IMR-90 (cell line): ENCODE data around the gene ATOH8. TPM values are rescaled to one million over a fixed set of nuclear protein-coding genes. Genes with fewer than 3 reads are reported as not detected.

ENCODE experiments used
- ATAC-seq: fragments of 200-7000 bp; cut with Tn5 transposase; 2 replicates; pipeline ENCODE4 v1.9.1; 2020; ENCODE audit warnings: low read depth, mild to moderate bottlenecking, moderate library complexity
- BruUV-seq: library from RNA; stranded (reverse); fragments of 400-500 nt; replicated peaks from 2 replicates; lab custom pipeline; 2021; lab: Mats Ljungman, UMichigan
- CTCF ChIA-PET: fragments of 300-600 bp; formaldehyde crosslinking; extraction: SDS; loops from one replicate; lab custom pipeline; 2021; ENCODE audit warnings: antibody characterized with exemption; lab: Yijun Ruan, JAX
- POLR2A ChIA-PET: fragments of 300-600 bp; sonication (Branson Sonifier 250); formaldehyde crosslinking; loops from one replicate; lab custom pipeline; 2022; ENCODE audit warnings: antibody characterized with exemption; ENCODE audit not compliant: unreplicated experiment; lab: Charles Lee
- DNase-seq: peaks from one replicate; pipeline ENCODE4 v3.0.0; 2013
- H2AFZ ChIP-seq: replicated peaks from 2 replicates; pipeline ENCODE3; 2013; ENCODE audit warnings: low read length, mild to moderate bottlenecking; ENCODE audit not compliant: poor library complexity
- H2AK5ac ChIP-seq: 2 replicates; pipeline ENCODE4 v1.6.1; 2013; ENCODE audit warnings: low read depth, low read length, inconsistent platforms
- H2AK9ac ChIP-seq: replicated peaks from 2 replicates; pipeline ENCODE3; 2013; ENCODE audit warnings: mild to moderate bottlenecking, low read depth, low read length, moderate library complexity; ENCODE audit not compliant: poor library complexity
- H2BK120ac ChIP-seq: 2 replicates; pipeline ENCODE4 v1.6.1; 2013; ENCODE audit warnings: low read depth, low read length, inconsistent platforms
- H2BK15ac ChIP-seq: 3 replicates; pipeline ENCODE4 v1.6.1; 2013; ENCODE audit warnings: low read depth, low read length, inconsistent platforms
- H2BK20ac ChIP-seq: 2 replicates; pipeline ENCODE4 v1.6.1; 2013; ENCODE audit warnings: low read depth, mild to moderate bottlenecking, inconsistent platforms, low read length, moderate library complexity
- H2BK5ac ChIP-seq: 2 replicates; pipeline ENCODE4 v1.6.1; 2013; ENCODE audit warnings: mild to moderate bottlenecking, low read depth, low read length, inconsistent platforms; ENCODE audit not compliant: poor library complexity, severe bottlenecking
- H3K14ac ChIP-seq: replicated peaks from 2 replicates; pipeline ENCODE4 v1.6.1; 2013; ENCODE audit warnings: low read depth, low read length, inconsistent platforms
- H3K18ac ChIP-seq: 2 replicates; pipeline ENCODE4 v1.6.1; 2013; ENCODE audit warnings: low read depth, low read length, control low read depth
- H3K23ac ChIP-seq: 2 replicates; pipeline ENCODE4 v1.6.1; 2013; ENCODE audit warnings: low read depth, low read length, inconsistent platforms
- H3K27ac ChIP-seq: 2 replicates; pipeline ENCODE4 v1.5.1; 2013; ENCODE audit warnings: mild to moderate bottlenecking, control low read depth, low read length; ENCODE audit not compliant: insufficient read depth
- H3K27me3 ChIP-seq: 2 replicates; pipeline ENCODE4 v1.6.1; 2013; ENCODE audit warnings: low read length; ENCODE audit not compliant: control insufficient read depth, insufficient read depth
- H3K36me3 ChIP-seq: 2 replicates; pipeline ENCODE4 v1.6.1; 2013; ENCODE audit warnings: low read length, mixed read lengths; ENCODE audit not compliant: control insufficient read depth, insufficient read depth
- H3K4ac ChIP-seq: 2 replicates; pipeline ENCODE4 v1.6.1; 2013; ENCODE audit warnings: low read depth, low read length, inconsistent platforms
- H3K4me1 ChIP-seq: 2 replicates; pipeline ENCODE4 v1.6.1; 2013; ENCODE audit warnings: low read length, mixed read lengths; ENCODE audit not compliant: control insufficient read depth, insufficient read depth
- H3K4me2 ChIP-seq: 2 replicates; pipeline ENCODE4 v1.6.1; 2013; ENCODE audit warnings: low read depth, mild to moderate bottlenecking, control low read depth, low read length, moderate library complexity
- H3K4me3 ChIP-seq: 2 replicates; pipeline ENCODE4 v1.5.1; 2013; ENCODE audit warnings: low read depth, mild to moderate bottlenecking, control low read depth, low read length, moderate library complexity; ENCODE audit not compliant: insufficient read depth
- H3K56ac ChIP-seq: 2 replicates; pipeline ENCODE4 v1.6.1; 2013; ENCODE audit warnings: low read length, inconsistent platforms; ENCODE audit not compliant: insufficient read depth; ENCODE audit errors: extremely low read depth
- H3K79me1 ChIP-seq, 2 experiments: 2 replicates each; pipeline ENCODE4 v1.6.1; 2013; ENCODE audit warnings: low read length in 2 of 2, inconsistent platforms in 1 of 2, low read depth in 1 of 2
- H3K9ac ChIP-seq: 2 replicates; pipeline ENCODE4 v1.6.1; 2013; ENCODE audit warnings: low read depth, low read length, control low read depth
- H3K9me1 ChIP-seq: 2 replicates; pipeline ENCODE4 v1.6.1; 2013; ENCODE audit warnings: low read length, inconsistent platforms; ENCODE audit not compliant: insufficient read depth
- H3K9me3 ChIP-seq: 2 replicates; pipeline ENCODE4 v1.6.1; 2013; ENCODE audit warnings: low read length; ENCODE audit not compliant: control insufficient read depth, insufficient read depth
- H4K20me1 ChIP-seq: 2 replicates; pipeline ENCODE4 v1.6.1; 2013; ENCODE audit warnings: low read length, inconsistent platforms; ENCODE audit not compliant: insufficient read depth
- H4K5ac ChIP-seq: 2 replicates; pipeline ENCODE4 v1.6.1; 2013; ENCODE audit warnings: mild to moderate bottlenecking, low read depth, low read length, control low read depth
- H4K8ac ChIP-seq, 2 experiments: 2 replicates each; pipeline ENCODE4 v1.6.1; 2013; ENCODE audit warnings: low read depth in 2 of 2, low read length in 2 of 2, control low read depth in 1 of 2, inconsistent platforms in 1 of 2
- H4K91ac ChIP-seq: 2 replicates; pipeline ENCODE4 v1.6.1; 2013; ENCODE audit warnings: low read depth, low read length, inconsistent platforms; ENCODE audit not compliant: insufficient read depth
- BHLHE40 ChIP-seq: fragments of 150-350 bp; IDR thresholded peaks from 2 replicates; pipeline ENCODE4 v1.6.1; 2016; ENCODE audit warnings: mild to moderate bottlenecking, low read depth, low read length
- CEBPB ChIP-seq: IDR thresholded peaks from 2 replicates; pipeline ENCODE4 v1.6.1; 2012; ENCODE audit warnings: low read depth, low read length, improper control_type of control experiment
- CHD1 ChIP-seq: IDR thresholded peaks from 2 replicates; pipeline ENCODE4 v1.6.1; 2012; ENCODE audit warnings: low read depth, low read length, improper control_type of control experiment
- FOS ChIP-seq: fragments of 150-350 bp; IDR thresholded peaks from 2 replicates; pipeline ENCODE4 v1.6.1; 2016; ENCODE audit warnings: low read depth, low read length
- MAFK ChIP-seq: IDR thresholded peaks from 2 replicates; pipeline ENCODE4 v1.6.1; 2012; ENCODE audit warnings: low read depth, low read length, improper control_type of control experiment
- MAZ ChIP-seq: IDR thresholded peaks from 2 replicates; pipeline ENCODE4 v1.6.1; 2012; ENCODE audit warnings: low read depth, mild to moderate bottlenecking, low read length, improper control_type of control experiment, moderate library complexity, borderline replicate concordance
- MXI1 ChIP-seq: IDR thresholded peaks from 2 replicates; pipeline ENCODE4 v1.6.1; 2012; ENCODE audit warnings: low read depth, mild to moderate bottlenecking, low read length, moderate library complexity, borderline replicate concordance
- NFE2L2 ChIP-seq: fragments of 150-350 bp; IDR thresholded peaks from 2 replicates; pipeline ENCODE4 v1.6.1; 2016; ENCODE audit warnings: low read depth, mild to moderate bottlenecking, low read length
- POLR2A ChIP-seq: IDR thresholded peaks from 2 replicates; pipeline ENCODE4 v1.6.1; 2012; ENCODE audit warnings: mild to moderate bottlenecking, low read depth, low read length
- RAD21 ChIP-seq: IDR thresholded peaks from 2 replicates; pipeline ENCODE4 v1.6.1; 2012; ENCODE audit warnings: low read length, improper control_type of control experiment
- RCOR1 ChIP-seq: IDR thresholded peaks from 2 replicates; pipeline ENCODE4 v1.6.1; 2012; ENCODE audit warnings: mild to moderate bottlenecking, low read length, improper control_type of control experiment; ENCODE audit not compliant: insufficient replicate concordance
- SMC3 ChIP-seq: fragments of 150-350 bp; IDR thresholded peaks from 2 replicates; pipeline ENCODE4 v1.6.1; 2016; ENCODE audit warnings: low read depth, mild to moderate bottlenecking, antibody characterized with exemption, low read length, moderate library complexity
- WGBS, 2 experiments: methylation state at CpG; one replicate each; pipeline versions ENCODE4 v1.1.5 to v1.1.7; 2013; ENCODE audit warnings: missing lambda C conversion rate in 2 of 2; ENCODE audit not compliant: insufficient read length in 1 of 2; ENCODE audit errors: extremely low coverage in 2 of 2; 5-methylcytosine and 5-hydroxymethylcytosine counted together
- dilution Hi-C: fragments of 300-500 bp; cut with HindIII; formaldehyde crosslinking; loops from one replicate; pipeline ENCODE4 v1.14.3; 2018; ENCODE audit warnings: low sequenced_read_pairs; ENCODE audit not compliant: unreplicated experiment
- in situ Hi-C: fragments of 300-500 bp; cut with MboI; formaldehyde crosslinking; loops from 3 replicates; pipeline ENCODE4 v1.14.3; 2019; ENCODE audit warnings: low sequenced_read_pairs, inconsistent platforms, mixed read lengths
- intact Hi-C: fragments of 100-400 bp; cut with micrococcal nuclease; formaldehyde crosslinking; loops from 2 replicates; pipeline ENCODE4 v1.10.0; 2022
- polyA plus RNA-seq, 3 experiments: library from polyadenylated mRNA; depleted of rRNA; stranded (reverse); fragments of >200 nt; gene quantifications; 2 replicates each; pipeline ENCODE4 v1.2.3, GENCODE V29; 2012; ENCODE audit warnings: low replicate concordance in 1 of 3
- total RNA-seq: library from RNA; depleted of rRNA; stranded (reverse); fragments of >200 nt; gene quantifications from 2 replicates; pipeline ENCODE4 v1.2.3, GENCODE V29; 2012
- TF ChIP-seq, protein P1 (sequence below): fragments of 150-350 bp; IDR thresholded peaks from 2 replicates; pipeline ENCODE4 v1.6.1; 2016; ENCODE audit warnings: low read depth, mild to moderate bottlenecking, low read length, moderate library complexity, borderline replicate concordance

Gene ATOH8
- total and polyA plus RNA-seq, 2 of the 4 experiments (the other 2 are of a cell fraction): 7.9 to 9.0 TPM

DNA sequence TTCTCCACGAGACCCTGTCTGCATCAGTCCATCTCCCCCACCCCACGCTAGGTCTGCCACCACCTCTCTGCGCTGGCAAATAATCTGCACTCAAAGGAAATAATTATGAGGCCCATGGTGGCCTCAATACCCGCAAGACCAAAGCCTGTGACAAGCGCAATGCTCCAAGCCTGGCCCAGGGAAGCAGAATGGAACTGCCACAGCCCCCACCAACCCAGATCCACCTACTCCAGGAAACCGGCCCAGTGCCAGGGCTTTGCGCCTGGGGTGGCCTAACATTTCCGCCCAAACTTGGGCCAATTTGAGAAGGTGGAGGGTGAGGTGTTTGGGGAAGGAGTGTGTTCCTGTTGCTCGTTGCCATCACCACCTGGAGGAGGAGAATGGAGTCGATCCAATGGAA, 26.0 kb upstream of the ATOH8 start:
- H2BK15ac ChIP-seq: no peak overlapping the region
- BruUV-seq: no TSS peak
- H3K14ac ChIP-seq: no peak overlapping the region
- no peaks in the 10 kb centered on the region for H4K20me1 ChIP-seq
- H3K9me1 ChIP-seq: peaks cover 3% of the 10 kb centered on the region; the same call in 1 of the 2 replicates
- no CpG with 5 or more reads among the region's 10 CpGs for WGBS, 2 experiments
- no peak overlapping the region for H3K18ac ChIP-seq
- no peak overlapping the region for H4K8ac ChIP-seq
- H3K9ac ChIP-seq: no peak overlapping the region
- TF ChIP-seq RAD21 (no peak), CEBPB (no peak), SMC3 (no peak), POLR2A (no peak), FOS (no peak), CHD1 (no peak), MAFK (no peak), MAZ (no peak), BHLHE40 (no peak), NFE2L2 (no peak), MXI1 (no peak), RCOR1 (no peak)
- TF ChIP-seq, protein P1, sequence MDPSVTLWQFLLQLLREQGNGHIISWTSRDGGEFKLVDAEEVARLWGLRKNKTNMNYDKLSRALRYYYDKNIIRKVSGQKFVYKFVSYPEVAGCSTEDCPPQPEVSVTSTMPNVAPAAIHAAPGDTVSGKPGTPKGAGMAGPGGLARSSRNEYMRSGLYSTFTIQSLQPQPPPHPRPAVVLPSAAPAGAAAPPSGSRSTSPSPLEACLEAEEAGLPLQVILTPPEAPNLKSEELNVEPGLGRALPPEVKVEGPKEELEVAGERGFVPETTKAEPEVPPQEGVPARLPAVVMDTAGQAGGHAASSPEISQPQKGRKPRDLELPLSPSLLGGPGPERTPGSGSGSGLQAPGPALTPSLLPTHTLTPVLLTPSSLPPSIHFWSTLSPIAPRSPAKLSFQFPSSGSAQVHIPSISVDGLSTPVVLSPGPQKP: no peak
- H3K79me1 ChIP-seq: no peaks in the 10 kb centered on the region
- no peaks in the 10 kb centered on the region for H3K36me3 ChIP-seq
- H3K27ac ChIP-seq: no peak overlapping the region
- no peak overlapping the region for H2BK120ac ChIP-seq
- H3K4me2 ChIP-seq: no peak overlapping the region
- H3K56ac ChIP-seq: no peak overlapping the region
- in situ Hi-C loops (no loop called here), intact Hi-C loops (no loop called here), dilution Hi-C loops (no loop called here)
- no peak overlapping the region for H2BK5ac ChIP-seq
- H2AFZ ChIP-seq: no peak overlapping the region
- H2AK5ac ChIP-seq: no peak overlapping the region
- no peak overlapping the region for H3K23ac ChIP-seq
- no peak overlapping the region for H4K91ac ChIP-seq
- no peak for DNase-seq
- H3K27me3 ChIP-seq: no peaks in the 10 kb centered on the region
- H3K4ac ChIP-seq: no peak overlapping the region
- ChIA-PET CTCF (interaction anchor here (3.5 kb wide), 1 partner anchor 86 kb away, joined by 15 read pairs; no protein-coding TSS in a partner anchor), POLR2A (interaction anchor here (0.6 kb wide), 1 partner anchor 100 kb away, joined by 5 read pairs; no protein-coding TSS in a partner anchor)
- H3K9me3 ChIP-seq: no peaks in the 10 kb centered on the region
- no peak overlapping the region for H3K4me3 ChIP-seq
- no peak overlapping the region for H2BK20ac ChIP-seq
- no peak overlapping the region for H2AK9ac ChIP-seq
- no peak overlapping the region for H4K5ac ChIP-seq
- H3K4me1 ChIP-seq: peaks cover 5% of the 10 kb centered on the region
- no peak for ATAC-seq
